PC-3 (cell line): ENCODE results near the gene UBTD1. TPM values are rescaled to one million over a fixed set of nuclear protein-coding genes. Genes with fewer than 3 reads are reported as not detected.
A peak's percentile ranks its signal among the peaks of the same experiment; 100 is the strongest.

Source experiments
- ATAC-seq: fragments of 200-7000 bp; cut with Tn5 transposase; 2 replicates; pipeline ENCODE4 v1.9.1; 2020; ENCODE audit warnings: mild to moderate bottlenecking, moderate library complexity
- BruUV-seq: library from RNA; stranded (reverse); fragments of 400-500 nt; replicated peaks from 2 replicates; lab custom pipeline; 2021; lab: Mats Ljungman, UMichigan
- CTCF ChIA-PET: fragments of 300-600 bp; sonication (Branson Sonifier 250); formaldehyde crosslinking; loops from one replicate; lab custom pipeline; 2022; ENCODE audit warnings: antibody characterized with exemption; lab: Charles Lee
- POLR2A ChIA-PET: fragments of 300-600 bp; sonication (Branson Sonifier 250); formaldehyde crosslinking; loops from one replicate; lab custom pipeline; 2022; ENCODE audit warnings: antibody characterized with exemption; ENCODE audit not compliant: unreplicated experiment; lab: Charles Lee
- DNase-seq: peaks from one replicate; pipeline ENCODE4 v3.0.0-alpha.2; 2015
- H2AFZ ChIP-seq: fragments of 300-600 bp; sonication (generic); 2 replicates; pipeline ENCODE4 v1.6.0; 2016; ENCODE audit warnings: antibody characterized with exemption, low read length
- H3F3A ChIP-seq: fragments of 300-600 bp; sonication (generic); one replicate; pipeline ENCODE4 v1.6.0; 2017; ENCODE audit warnings: antibody characterized with exemption, low read length, control low read depth, mild to moderate bottlenecking; ENCODE audit not compliant: unreplicated experiment
- H3K27ac ChIP-seq: fragments of 300-600 bp; sonication (generic); 2 replicates; pipeline ENCODE4 v1.5.1; 2016; ENCODE audit warnings: mild to moderate bottlenecking, low read length
- H3K27me3 ChIP-seq: fragments of 300-600 bp; sonication (generic); 2 replicates; pipeline ENCODE4 v1.6.1; 2016; ENCODE audit warnings: low read length, mixed read lengths
- H3K36me3 ChIP-seq: fragments of 300-600 bp; sonication (generic); 2 replicates; pipeline ENCODE4 v1.6.1; 2016; ENCODE audit warnings: low read depth, mixed run types, low read length, mixed read lengths
- H3K4me1 ChIP-seq: fragments of 300-600 bp; sonication (generic); 2 replicates; pipeline ENCODE4 v1.5.1; 2016; ENCODE audit warnings: low read length; ENCODE audit not compliant: insufficient read depth
- H3K4me2 ChIP-seq: fragments of 300-600 bp; sonication (generic); 2 replicates; pipeline ENCODE4 v1.6.0; 2016; ENCODE audit warnings: low read length
- H3K4me3 ChIP-seq: fragments of 300-600 bp; sonication (generic); 2 replicates; pipeline ENCODE4 v1.5.1; 2016; ENCODE audit warnings: mild to moderate bottlenecking, low read length, mixed read lengths
- H3K79me2 ChIP-seq: fragments of 300-600 bp; sonication (generic); 2 replicates; pipeline ENCODE4 v1.6.1; 2017; ENCODE audit warnings: low read length, mixed read lengths
- H3K9ac ChIP-seq: fragments of 300-600 bp; sonication (generic); 2 replicates; pipeline ENCODE4 v1.6.0; 2016; ENCODE audit warnings: mild to moderate bottlenecking, low read length
- H3K9me2 ChIP-seq: fragments of 300-600 bp; sonication (generic); replicated peaks from 2 replicates; pipeline ENCODE4 v1.6.1; 2016; ENCODE audit warnings: mixed run types, low read length, mixed read lengths
- H3K9me3 ChIP-seq: fragments of 300-600 bp; sonication (generic); 2 replicates; pipeline ENCODE4 v1.6.1; 2016; ENCODE audit warnings: low read length, mixed read lengths
- H4K20me1 ChIP-seq: fragments of 300-600 bp; sonication (generic); 2 replicates; pipeline ENCODE4 v1.6.1; 2016; ENCODE audit warnings: low read length, mixed read lengths
- EZH2 ChIP-seq: fragments of 300-600 bp; sonication (generic); IDR thresholded peaks from one replicate; pipeline ENCODE4 v1.6.1; 2017; ENCODE audit warnings: antibody characterized with exemption, mild to moderate bottlenecking, low read length; ENCODE audit not compliant: unreplicated experiment
- EZH2phosphoT487 ChIP-seq: fragments of 300-600 bp; sonication (generic); IDR thresholded peaks from 2 replicates; pipeline ENCODE4 v1.6.1; 2018; ENCODE audit warnings: mild to moderate bottlenecking, antibody characterized with exemption, low read length, borderline replicate concordance
- intact Hi-C: fragments of 100-400 bp; cut with micrococcal nuclease; formaldehyde crosslinking; loops from 2 replicates; pipeline ENCODE4 v1.9.0; 2023
- total RNA-seq: library from RNA; depleted of rRNA; stranded (reverse); fragments of >200 nt; gene quantifications from 2 replicates; pipeline ENCODE4 v1.2.3, GENCODE V29; 2014
- TF ChIP-seq, protein P1 (sequence below): fragments of 300-600 bp; sonication (generic); conservative IDR thresholded peaks from 2 replicates; pipeline ENCODE4 v1.5.1; 2017; ENCODE audit warnings: antibody characterized with exemption, low read depth, mild to moderate bottlenecking, low read length

Gene UBTD1
- total RNA-seq, 1 experiment from 2014 or later: 18.5 TPM

DNA sequence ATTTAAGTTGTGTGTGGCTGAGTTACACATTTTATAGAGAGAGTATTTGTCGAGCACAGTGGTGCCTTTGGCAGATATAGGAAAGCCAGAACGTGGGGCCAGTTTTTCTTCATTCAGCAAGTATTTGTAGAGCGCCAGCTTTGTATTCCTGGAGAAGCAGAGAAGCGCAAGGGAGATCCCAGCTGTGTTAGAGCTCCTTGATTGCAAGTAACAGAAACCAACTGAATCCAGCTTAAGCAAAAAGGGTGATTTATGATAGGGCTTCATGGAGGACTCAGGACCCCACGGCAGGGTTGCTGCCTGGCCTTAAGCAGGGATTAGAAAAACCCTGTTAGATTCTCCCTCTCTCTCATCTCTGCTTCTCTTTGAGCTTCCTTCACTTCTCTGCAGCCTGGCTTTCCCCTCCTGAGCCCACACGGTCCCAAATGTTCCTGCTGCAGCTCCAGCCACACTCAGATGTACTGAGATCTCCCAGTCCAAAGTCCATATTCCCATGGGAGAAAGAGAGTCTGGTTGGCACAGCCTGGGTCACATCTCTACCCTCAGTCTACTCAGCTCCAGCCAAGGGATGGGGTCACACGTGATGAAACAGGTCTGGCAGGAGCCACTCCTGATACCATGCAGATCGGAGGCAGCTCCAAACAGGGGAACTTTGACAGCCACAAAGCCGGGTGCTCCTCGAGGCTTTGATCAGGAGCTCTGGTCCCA lies 16.7 kb downstream of the UBTD1 start:
- DNase-seq (no peak), ATAC-seq (no peak)
- Histone ChIP-seq H3F3A (peaks cover 5% of the 10 kb centered on the region), H3K4me1 (peaks cover 36% of the 10 kb centered on the region), H3K9me3 (no peaks in the 10 kb centered on the region), H3K79me2 (peaks cover 22% of the 10 kb centered on the region), H3K4me2 (no peak overlapping the region), H2AFZ (no peak overlapping the region), H3K27me3 (no peaks in the 10 kb centered on the region), H3K9ac (no peak overlapping the region), H3K4me3 (no peak overlapping the region), H3K36me3 (no peaks in the 10 kb centered on the region), H3K27ac (no peak overlapping the region), H3K9me2 (no peaks in the 10 kb centered on the region), H4K20me1 (no peaks in the 10 kb centered on the region)
- ChIA-PET CTCF (interaction anchor here (0.5 kb wide), 1 partner anchor 90 kb away, joined by 3 read pairs; no protein-coding TSS in a partner anchor), POLR2A (no interaction called here)
- TF ChIP-seq EZH2 (no peak), EZH2phosphoT487 (no peak)
- TF ChIP-seq, protein P1, sequence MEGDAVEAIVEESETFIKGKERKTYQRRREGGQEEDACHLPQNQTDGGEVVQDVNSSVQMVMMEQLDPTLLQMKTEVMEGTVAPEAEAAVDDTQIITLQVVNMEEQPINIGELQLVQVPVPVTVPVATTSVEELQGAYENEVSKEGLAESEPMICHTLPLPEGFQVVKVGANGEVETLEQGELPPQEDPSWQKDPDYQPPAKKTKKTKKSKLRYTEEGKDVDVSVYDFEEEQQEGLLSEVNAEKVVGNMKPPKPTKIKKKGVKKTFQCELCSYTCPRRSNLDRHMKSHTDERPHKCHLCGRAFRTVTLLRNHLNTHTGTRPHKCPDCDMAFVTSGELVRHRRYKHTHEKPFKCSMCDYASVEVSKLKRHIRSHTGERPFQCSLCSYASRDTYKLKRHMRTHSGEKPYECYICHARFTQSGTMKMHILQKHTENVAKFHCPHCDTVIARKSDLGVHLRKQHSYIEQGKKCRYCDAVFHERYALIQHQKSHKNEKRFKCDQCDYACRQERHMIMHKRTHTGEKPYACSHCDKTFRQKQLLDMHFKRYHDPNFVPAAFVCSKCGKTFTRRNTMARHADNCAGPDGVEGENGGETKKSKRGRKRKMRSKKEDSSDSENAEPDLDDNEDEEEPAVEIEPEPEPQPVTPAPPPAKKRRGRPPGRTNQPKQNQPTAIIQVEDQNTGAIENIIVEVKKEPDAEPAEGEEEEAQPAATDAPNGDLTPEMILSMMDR: no peak
- intact Hi-C loops: no loop called here
- BruUV-seq: no TSS peak

DNA sequence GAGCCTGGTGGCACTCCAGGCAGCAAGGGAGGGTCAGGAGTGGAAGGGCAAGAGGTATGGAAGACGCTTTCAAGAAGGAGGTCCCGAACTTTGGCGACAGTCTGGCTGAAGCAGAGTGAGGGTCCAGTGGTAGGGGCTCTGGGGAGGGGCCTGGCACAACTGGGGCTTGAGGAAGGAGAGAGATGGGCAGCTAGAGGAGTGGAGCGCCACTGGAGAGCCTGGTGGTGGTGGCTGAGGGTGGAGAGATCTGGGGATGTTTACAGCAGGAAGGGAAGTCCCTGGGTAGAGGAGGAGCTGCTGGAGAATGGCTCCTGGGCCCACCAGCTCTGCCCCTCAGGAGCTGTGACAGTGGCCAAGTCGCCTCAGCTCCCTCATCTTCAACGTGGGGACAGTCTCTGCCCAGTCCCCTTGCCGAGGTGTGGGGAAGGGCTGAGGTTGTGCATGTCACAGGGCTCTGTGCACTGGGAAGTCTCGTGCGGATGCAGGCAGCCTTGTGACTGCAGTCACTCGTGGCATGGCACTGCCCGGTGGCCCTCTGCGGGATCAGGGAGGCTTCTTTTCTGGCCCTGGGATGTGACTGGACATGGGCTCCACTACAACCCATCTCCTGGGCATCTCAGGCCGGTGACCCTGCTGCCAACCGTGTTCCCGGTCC lies 18.5 kb downstream of the UBTD1 start:
- Histone ChIP-seq H3K9me3 (no peaks in the 10 kb centered on the region), H3K4me1 (peaks cover 36% of the 10 kb centered on the region), H3K36me3 (no peaks in the 10 kb centered on the region), H3K27me3 (no peaks in the 10 kb centered on the region), H2AFZ (no peak overlapping the region), H3K9me2 (no peaks in the 10 kb centered on the region), H3K4me3 (no peak overlapping the region), H3K27ac (peak overlapping the region; percentile 61), H4K20me1 (no peaks in the 10 kb centered on the region), H3K4me2 (peak overlapping the region; percentile 78; the same call in 1 of the 2 replicates), H3F3A (peaks cover 5% of the 10 kb centered on the region), H3K9ac (no peak overlapping the region), H3K79me2 (peaks cover 17% of the 10 kb centered on the region; the same call in 1 of the 2 replicates)
- POLR2A ChIA-PET: no interaction called here
- no TSS peak for BruUV-seq
- DNase-seq (no peak), ATAC-seq (no peak)
- TF ChIP-seq EZH2phosphoT487 (no peak), EZH2 (no peak)
- TF ChIP-seq, protein P1: no peak
- intact Hi-C loops: no loop called here
- CTCF ChIA-PET: no interaction called here
